BJ (cell line): ENCODE data around the gene SLC44A3. TPM values are rescaled to one million over a fixed set of nuclear protein-coding genes. Genes with fewer than 3 reads are reported as not detected.
"Not testable (repeated sequence)": the region's sequence is repeated elsewhere in the genome, so short reads cannot be mapped to it uniquely, and the experiment has no call there.

Source experiments
- CTCF ChIA-PET: fragments of 350-600 bp; formaldehyde crosslinking; extraction: SDS; loops from one replicate; lab custom pipeline; 2021; ENCODE audit warnings: antibody characterized with exemption, inconsistent platforms; lab: Yijun Ruan, JAX
- POLR2A ChIA-PET: fragments of 300-600 bp; sonication (Branson Sonifier 250); formaldehyde crosslinking; extraction: SDS; loops from one replicate; lab custom pipeline; 2021; ENCODE audit warnings: antibody characterized with exemption; lab: Charles Lee
- DNase-seq: peaks from one replicate; pipeline ENCODE4 v3.0.0-alpha.2; 2011; ENCODE audit warnings: low read depth
- H3K27me3 ChIP-seq: 2 replicates; pipeline ENCODE4 v1.6.0; 2011; ENCODE audit warnings: low read length; ENCODE audit not compliant: control insufficient read depth, insufficient read depth
- H3K36me3 ChIP-seq: 2 replicates; pipeline ENCODE4 v1.5.1; 2011; ENCODE audit warnings: low read length; ENCODE audit not compliant: control insufficient read depth, insufficient read depth
- H3K4me3 ChIP-seq: 2 replicates; pipeline ENCODE4 v1.5.1; 2011; ENCODE audit warnings: low read depth, mild to moderate bottlenecking, control low read depth, low read length
- polyA plus RNA-seq: library from polyadenylated mRNA; depleted of rRNA; stranded (reverse); fragments of >200 nt; gene quantifications from 2 replicates; pipeline ENCODE4 v1.2.3, GENCODE V29; 2011; rRNA removed
- TF ChIP-seq, protein P1 (sequence below): IDR thresholded peaks from 2 replicates; pipeline ENCODE4 v1.5.1; 2011; ENCODE audit warnings: low read depth, mild to moderate bottlenecking, control low read depth, inconsistent platforms, low read length, moderate library complexity; ENCODE audit not compliant: insufficient read depth

Gene SLC44A3
- polyA plus RNA-seq, 1 experiment: 1.1 TPM

DNA sequence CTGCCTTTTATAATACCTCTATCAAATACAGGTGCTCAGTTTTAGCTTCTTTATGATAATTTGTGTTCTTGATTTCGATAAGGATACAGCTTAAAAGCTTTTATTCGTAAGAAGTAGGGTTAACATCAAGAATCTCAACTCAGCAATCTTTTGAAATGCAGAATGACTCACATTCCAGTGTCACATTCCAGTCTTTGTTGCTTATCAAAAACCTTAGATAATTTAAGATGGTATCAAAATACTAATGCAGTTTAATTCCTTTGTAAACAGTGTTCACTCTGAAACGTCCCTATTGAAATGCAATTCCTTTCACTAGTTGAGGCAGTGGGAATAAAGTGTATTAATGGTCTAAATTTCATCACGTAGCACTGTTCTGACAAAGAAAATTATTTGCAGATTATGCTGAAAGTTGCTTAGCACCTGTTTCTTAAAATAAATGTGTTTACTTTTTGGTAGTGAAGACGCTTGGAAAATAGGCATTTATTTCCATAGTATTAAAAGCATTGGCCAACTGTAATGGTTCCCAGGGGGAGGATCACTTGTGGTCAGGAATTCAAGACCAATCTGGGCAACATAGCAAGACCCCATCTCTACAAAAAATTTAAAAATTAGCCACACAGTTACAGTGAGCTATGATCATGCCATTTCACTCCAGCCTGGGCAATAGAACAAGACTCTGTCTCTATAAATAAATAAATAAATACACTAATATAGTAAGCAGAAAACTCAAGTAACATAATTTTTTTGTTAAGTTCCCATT, 116.9 kb downstream of the SLC44A3 start:
- ChIA-PET CTCF (interaction anchor here (1.2 kb wide), 1 partner anchor 15 kb away, joined by 3 read pairs; no protein-coding TSS in a partner anchor), POLR2A (no interaction called here)
- Histone ChIP-seq H3K27me3 (no peaks in the 10 kb centered on the region), H3K36me3 (no peaks in the 10 kb centered on the region), H3K4me3 (no peak overlapping the region)
- TF ChIP-seq, protein P1, sequence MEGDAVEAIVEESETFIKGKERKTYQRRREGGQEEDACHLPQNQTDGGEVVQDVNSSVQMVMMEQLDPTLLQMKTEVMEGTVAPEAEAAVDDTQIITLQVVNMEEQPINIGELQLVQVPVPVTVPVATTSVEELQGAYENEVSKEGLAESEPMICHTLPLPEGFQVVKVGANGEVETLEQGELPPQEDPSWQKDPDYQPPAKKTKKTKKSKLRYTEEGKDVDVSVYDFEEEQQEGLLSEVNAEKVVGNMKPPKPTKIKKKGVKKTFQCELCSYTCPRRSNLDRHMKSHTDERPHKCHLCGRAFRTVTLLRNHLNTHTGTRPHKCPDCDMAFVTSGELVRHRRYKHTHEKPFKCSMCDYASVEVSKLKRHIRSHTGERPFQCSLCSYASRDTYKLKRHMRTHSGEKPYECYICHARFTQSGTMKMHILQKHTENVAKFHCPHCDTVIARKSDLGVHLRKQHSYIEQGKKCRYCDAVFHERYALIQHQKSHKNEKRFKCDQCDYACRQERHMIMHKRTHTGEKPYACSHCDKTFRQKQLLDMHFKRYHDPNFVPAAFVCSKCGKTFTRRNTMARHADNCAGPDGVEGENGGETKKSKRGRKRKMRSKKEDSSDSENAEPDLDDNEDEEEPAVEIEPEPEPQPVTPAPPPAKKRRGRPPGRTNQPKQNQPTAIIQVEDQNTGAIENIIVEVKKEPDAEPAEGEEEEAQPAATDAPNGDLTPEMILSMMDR: no peak
- no peak for DNase-seq

GRCh38 chr1:94937820-94938219, 117.7 kb downstream of the SLC44A3 start:
- Histone ChIP-seq H3K36me3 (no peaks in the 10 kb centered on the region), H3K27me3 (no peaks in the 10 kb centered on the region), H3K4me3 (no peak overlapping the region)
- TF ChIP-seq, protein P1: no peak
- POLR2A ChIA-PET: no interaction called here
- CTCF ChIA-PET: no interaction called here
- no peak for DNase-seq

- CTCF ChIA-PET: interaction anchor here (0.6 to 2.4 kb wide), 2 partner anchors 11 to 87 kb away, joined by 3 to 9 read pairs; no protein-coding TSS in a partner anchor
- DNase-seq: no peak
- H3K27me3 ChIP-seq: no peaks in the 10 kb centered on the region
- H3K36me3 ChIP-seq: no peaks in the 10 kb centered on the region
- no peak overlapping the region for H3K4me3 ChIP-seq
- TF ChIP-seq, protein P1: no peak
- POLR2A ChIA-PET: no interaction called here
Observed at GRCh38 chr1:94940738-94941137, 120.6 kb downstream of the SLC44A3 start.

GRCh38 chr1:94941480-94941879, 121.3 kb downstream of the SLC44A3 start:
- CTCF ChIA-PET, H3K36me3 ChIP-seq, H3K27me3 ChIP-seq, DNase-seq, POLR2A ChIA-PET, H3K4me3 ChIP-seq: not testable (repeated sequence)

- TF ChIP-seq, protein P1: no peak
- POLR2A ChIA-PET: no interaction called here
- DNase-seq: no peak
Observed at GRCh38 chr1:94942171-94943128, 122.3 kb downstream of the SLC44A3 start.

More at GRCh38 chr1:94942171-94943128, 122.3 kb downstream of the SLC44A3 start:
- CTCF ChIA-PET: no interaction called here
- H3K4me3 ChIP-seq: no peak overlapping the region
- no peaks in the 10 kb centered on the region for H3K27me3 ChIP-seq
- no peaks in the 10 kb centered on the region for H3K36me3 ChIP-seq

Other genes starting within 250 kb of the SLC44A3 start
- 169 and 217 TPM in 2 replicates for gene CNN3, start 106.8 kb downstream of the SLC44A3 start, polyA plus RNA-seq